GM20431 (cell line): ENCODE results near the gene PMM2.
"Not testable (repeated sequence)": the region's sequence is repeated elsewhere in the genome, so short reads cannot be mapped to it uniquely, and the experiment has no call there.

Source experiments
- in situ Hi-C: fragments of 300-500 bp; cut with MseI, MboI; formaldehyde crosslinking; loops from one replicate; pipeline ENCODE4 v1.15.0; 2020; ENCODE audit warnings: low sequenced_read_pairs; ENCODE audit not compliant: unreplicated experiment

Gene PMM2

DNA sequence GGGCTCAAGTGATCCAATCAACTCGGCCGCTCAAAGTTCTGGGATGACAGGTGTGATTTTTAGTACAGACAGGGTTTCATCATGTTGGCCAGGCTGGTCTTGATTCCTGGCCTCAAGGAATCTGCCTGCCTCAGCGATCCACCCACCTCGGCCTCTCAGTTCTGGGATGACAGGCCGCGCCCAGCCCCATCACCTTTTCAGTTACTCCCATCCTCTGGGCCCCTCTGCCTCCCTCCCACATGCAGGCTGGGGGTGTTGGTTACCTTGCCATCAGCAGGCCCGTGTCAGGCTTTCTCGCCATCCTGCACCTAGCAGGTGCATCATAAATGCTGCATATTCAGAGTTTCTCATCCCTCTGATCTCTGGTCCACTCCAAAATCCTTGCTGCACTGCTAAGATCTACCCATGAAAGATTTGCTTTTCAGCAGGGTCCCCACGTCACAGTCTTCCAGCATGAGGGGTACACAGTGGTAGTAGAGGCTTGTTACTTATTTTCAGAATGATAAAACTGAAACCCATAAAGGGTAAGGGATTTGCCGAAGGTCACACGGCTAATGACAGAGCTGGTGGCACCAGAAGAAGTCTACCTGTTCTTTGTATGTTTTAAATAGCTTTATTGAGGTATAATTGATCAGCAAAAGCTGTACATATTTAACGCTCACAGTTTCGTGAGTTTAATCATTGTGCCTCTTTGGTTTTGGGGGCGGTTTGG, 16.6 kb downstream of the PMM2 start:
- in situ Hi-C loops = no loop called here

DNA sequence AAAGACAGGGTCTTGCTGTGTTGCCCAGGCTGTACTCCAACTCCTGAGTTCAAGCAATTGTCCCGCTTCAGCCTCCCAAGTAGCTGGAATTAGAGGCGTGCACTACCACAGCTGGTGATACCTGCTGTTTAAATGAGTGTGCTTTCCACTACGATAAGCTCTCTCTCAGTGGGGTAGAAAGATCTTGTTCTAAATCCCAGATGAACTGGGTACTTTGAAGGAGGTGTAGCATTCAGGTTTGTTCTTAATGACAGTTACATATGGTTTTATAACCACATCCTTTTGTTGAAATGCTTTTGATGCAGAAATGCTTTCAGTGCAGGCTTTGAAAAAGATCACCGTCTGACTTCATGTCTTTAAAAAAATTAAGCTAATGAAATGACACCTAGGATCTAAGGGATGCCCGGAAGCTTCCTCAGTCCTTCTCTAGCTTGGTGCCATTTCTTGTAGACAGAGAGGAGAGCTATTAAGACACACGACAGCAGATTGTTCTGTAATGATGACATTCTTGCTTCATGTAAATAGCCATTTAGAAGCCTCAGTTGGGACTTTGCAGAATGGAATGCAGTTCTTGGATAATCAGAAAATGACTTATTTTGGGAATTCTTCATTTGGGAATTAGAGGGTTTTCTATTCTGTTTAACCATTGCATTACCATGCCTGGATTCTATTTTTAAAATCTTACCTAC, 19.5 kb downstream of the PMM2 start:
- in situ Hi-C loops = no loop called here

DNA sequence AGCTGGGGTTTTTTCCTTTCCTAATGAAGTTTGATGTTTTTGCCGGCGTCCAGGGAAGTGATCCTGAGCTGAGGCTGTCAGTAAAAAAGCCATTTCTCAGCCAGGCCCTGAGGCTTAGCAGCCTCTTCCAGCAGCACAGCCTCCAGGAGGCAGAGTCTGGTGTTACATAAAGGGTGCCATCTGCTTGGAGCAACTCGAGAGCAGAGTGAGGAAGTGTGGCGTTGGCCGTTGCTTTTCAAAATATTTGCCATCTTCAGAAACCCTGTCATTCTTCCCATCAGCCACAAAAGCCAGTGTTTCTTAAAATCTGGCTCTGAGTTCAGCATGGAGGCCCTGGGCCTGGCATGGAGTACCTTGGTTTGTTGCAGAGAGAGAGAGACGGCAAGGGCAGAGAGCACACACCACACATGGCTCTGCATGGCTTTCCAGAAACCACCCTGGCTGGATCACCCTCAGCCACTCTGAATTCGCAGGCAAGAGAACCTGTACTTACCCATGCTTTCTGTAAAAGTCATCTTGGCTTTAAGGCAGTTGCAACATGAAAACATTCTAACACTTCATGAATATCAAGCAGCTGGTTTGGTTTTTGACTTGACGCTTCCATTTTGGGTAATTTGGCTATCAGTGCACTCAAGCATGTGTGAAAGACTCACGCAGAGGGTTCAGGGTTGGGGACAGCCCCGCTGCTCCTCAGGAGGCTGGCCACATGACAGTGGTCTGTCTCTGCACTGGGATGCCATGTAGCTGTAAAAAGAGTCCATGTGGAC, 21.0 kb downstream of the PMM2 start:
- in situ Hi-C loops = no loop called here

DNA sequence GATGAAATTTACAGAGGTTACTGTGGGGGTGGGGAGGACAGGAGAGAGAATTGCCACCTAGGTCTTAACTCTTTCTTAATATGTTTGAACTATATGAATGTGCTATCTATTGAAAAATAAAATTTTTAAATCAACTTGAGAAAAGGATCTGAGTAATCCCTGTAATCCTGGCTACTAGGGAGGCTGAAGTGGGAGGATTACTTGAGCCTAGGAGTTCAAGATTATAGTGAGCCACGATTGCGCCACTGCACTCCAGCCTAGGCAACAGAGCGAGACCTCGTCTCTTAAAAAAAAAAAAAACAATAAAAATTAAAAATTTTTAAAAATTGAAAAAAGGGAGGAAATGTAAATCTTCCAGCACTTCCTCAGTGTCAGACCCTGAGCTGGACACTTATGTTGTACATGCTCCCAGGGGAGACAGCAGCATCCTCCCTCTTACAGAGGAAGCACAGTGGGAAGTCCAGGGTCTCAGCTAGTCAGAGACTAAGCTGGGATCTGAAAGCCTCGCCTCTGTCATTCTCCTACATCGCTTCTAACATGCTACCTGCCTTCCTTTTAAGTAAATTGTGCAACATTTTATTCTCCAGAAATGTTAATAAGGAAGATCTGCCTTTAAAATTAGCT, 21.9 kb downstream of the PMM2 start:
- in situ Hi-C loops = no loop called here

DNA sequence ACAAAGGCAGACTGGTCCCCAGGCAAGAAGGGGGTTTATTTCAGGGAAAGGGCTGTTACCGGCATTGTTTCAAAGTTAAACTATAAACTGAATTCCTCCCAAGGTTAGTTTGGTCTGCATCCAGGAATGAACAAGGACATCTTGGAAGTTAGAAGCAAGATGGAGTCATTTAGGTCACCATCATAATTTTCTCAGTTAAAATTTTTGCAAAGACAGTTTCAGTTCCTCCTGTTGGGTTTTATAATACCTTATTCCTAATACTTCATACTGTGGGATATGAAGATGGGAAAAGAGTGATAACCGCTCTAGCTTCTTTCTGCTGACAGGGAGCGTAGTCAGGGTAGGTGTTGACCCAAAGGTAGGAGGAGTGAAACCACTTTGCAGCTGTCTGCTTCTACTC, 24.8 kb downstream of the PMM2 start:
- in situ Hi-C loops = no loop called here

DNA sequence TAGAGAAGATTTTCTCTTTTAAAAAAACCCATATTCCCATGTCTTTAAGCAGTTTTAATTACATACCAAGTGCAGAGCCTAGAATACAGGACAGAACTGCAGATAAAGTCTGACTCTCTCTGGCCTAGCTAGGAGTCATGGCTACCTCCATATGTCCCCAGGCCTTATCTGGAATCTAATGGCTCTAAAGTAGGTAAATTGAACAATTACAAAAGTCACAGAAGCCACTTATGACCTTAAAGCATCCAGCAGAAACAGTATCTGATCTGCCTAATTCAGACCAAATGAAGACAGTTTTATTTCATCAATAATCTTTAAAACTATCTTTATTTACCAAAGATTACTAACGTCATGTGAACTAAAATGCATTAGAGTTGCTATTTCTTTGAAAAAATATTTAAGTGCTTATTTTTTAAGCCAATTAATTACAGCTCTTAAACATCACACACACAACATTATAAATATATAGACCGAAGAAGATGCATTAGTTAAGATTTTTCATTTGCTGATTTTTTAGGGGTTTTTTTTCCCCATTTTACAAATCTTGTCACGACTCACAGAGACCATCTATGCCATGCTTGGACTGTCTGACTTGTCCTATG, 28.7 kb downstream of the PMM2 start:
- in situ Hi-C loops = no loop called here

DNA sequence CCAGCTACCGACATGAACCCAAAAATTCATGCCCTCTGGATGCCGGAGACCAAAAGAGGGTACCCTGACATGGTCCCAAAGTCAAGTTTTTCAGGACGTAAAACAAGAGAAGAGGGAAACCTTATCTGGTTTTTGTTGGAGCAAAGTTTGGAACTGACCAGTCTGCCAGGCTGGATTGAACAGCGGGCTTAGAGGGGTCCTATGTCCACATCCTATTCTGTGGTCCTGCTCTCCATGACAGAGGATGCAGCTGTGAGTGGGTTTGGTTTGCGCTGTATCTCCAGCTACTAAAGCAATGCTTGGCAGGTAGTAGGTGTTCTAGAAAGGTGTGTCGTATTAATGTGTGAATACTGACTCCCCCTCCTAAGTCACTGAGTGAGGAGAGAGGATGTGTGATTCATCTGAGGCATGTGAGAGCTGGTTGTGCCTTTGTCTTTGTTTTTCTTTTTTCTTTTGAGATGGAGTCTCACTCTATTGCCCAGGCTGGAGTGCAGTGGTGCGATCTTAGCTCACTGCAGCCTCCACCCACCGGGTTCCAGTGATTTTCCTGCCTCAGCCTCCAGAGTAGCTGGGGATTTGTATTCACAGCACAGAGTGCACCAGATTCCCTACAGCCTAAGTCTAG, 31.0 kb downstream of the PMM2 start:
- in situ Hi-C loops = no loop called here

DNA sequence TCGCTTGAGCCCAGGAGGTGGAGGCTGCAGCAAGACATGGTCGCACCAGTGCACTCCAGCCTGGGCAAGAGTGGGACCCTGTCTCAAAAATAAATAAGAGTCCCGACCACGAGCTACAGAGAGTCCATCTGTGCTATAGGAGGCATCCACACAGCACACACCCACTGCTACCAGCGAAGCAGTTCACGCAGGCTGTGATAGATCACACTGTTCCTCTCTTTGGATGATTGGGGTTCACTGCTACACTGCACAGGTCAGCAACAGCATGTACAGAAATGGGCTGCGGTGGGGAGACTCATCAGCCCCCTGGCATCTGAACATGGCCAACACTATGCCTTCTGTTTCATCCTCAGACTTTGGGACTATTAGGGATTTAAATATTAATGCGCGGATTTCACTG, 33.8 kb downstream of the PMM2 start:
- in situ Hi-C loops = no loop called here

DNA sequence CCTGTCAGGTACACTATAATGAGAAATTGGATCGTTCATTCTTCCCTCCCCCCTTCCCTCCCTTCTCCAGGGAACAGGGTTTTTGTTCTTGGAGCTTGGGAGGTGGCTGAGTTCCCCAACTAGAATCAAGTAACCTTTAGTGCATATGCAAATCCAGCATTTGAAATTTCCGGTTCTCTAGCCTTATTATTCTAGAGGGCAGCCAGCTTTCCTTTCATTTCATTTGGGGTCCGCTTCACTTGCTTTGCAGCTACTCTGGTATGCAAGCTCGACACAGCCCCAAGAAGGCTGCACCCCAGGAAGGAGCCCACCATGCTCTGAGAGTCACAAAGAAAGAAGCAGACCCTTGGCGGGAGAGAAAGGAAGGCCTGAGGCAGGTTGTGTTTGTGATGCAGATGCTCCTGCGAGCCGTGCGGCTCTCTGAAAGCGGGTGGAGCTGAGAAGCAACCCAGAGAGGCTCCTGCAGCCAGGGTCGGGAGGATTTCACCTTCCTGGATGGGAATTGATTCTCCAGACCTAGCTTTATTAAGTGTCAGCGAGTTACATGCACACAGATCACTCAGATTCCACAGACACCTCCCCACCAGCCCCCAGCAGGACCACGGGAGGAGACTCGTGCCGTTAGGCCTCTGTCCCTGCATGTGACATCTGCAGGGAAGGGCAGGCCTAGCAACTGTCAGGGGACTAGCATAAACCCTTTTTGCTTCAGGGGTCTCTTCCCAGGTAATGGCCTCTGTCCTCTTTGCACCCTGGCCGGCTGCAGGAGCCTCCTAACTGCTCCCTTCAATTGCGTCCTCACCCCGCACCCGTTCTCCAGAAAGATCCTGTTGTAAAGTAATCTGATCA, 34.5 kb downstream of the PMM2 start:
- in situ Hi-C loops = no loop called here

DNA sequence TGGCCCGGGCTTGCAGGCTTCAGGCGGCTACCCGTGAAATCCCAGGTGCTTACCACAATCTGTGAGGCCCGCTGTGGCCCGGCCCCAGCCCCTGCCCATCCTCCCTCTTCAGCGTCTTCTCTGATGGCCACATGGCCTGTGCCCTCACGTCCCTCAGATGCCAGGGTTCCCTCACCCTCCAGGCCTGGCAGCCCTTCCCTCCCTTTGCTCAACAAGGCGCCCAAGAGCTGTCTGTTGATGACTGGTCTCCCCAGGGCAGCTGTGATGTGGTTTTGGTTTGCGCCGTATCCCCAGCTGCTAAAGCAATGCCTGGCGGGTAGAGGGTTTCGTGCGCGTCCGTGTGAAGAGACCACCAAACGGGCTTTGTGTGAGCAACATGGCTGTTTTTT, 35.1 kb downstream of the PMM2 start:
- in situ Hi-C loops = no loop called here

DNA sequence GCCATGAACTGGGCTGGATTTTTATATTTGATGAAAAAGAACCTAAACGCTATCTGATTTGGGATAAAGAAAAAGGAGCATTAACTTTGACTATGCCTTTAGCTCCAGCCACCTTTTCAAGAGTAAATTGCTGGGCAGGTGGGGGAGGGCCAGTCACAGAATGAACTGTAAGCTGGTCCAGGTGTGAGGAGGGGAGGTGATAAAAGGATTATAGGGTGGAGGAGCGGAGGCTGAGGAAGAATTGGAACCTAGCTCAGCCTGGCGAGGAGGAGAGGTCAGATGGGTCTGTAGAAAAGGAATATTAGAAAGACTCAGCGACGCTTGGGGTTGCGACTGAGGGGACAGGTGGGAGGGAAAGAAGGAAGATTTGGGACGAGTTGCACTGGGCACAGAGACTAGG, 39.2 kb downstream of the PMM2 start:
- in situ Hi-C loops = not testable (repeated sequence)

DNA sequence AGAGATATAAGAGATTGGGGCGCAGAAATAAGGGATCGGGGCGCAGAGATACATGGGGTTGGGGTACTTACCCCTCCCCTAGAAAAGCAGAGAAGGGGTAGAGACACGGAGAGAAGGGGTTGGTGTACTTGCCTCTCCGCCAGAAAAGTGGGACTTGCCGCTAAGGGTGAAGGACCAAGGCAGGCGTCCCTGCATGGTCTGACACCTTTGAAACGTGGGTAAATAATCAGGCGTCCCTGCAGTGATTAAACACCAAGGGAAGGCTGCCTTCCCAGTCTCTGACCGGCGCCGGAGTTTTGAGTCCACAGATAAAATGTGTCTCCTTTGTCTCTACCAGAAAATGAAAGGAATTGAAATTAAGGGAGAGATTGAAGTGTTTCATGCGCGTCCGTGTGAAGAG, 40.0 kb downstream of the PMM2 start:
- in situ Hi-C loops = not testable (repeated sequence)

DNA sequence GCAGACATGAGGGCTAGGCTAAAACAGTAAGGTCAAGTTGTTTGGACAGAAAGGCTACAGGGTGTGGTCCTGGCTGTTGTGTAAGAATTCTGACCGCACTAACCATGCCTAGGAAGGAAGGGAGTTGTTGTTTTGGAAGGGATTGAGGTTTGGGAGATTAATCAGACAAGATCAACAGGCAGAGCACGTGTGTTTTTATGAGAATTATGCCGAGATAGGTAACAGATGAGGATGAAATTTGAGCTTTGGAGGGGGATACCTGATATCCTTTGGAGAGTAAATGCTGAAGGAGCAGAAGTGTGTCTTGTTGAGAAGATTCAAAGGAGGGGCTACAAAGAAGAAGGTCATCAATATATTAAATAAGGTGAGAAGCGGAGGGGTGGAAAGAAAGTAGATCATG, 44.4 kb downstream of the PMM2 start:
- in situ Hi-C loops = not testable (repeated sequence)

DNA sequence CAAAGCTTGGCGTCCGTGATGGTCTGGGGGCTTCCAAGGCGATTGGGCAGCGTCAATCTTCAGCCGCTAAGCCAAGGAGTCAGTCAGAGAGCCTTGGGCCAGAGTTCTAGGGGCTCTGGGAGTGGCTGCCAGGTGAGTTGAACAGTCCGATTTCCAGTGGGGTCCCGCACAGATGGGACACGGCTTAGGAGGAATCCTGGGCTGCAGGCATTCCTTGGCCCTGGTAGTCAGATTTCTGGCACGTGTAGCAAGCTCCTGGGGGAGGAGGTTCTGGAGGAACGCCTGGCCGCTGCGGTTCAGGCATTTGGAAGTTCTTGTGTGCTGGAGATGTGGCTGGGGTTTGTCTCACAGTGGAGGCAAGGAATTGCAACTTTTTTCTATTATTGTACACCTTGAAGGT, 45.7 kb downstream of the PMM2 start:
- in situ Hi-C loops = not testable (repeated sequence)

DNA sequence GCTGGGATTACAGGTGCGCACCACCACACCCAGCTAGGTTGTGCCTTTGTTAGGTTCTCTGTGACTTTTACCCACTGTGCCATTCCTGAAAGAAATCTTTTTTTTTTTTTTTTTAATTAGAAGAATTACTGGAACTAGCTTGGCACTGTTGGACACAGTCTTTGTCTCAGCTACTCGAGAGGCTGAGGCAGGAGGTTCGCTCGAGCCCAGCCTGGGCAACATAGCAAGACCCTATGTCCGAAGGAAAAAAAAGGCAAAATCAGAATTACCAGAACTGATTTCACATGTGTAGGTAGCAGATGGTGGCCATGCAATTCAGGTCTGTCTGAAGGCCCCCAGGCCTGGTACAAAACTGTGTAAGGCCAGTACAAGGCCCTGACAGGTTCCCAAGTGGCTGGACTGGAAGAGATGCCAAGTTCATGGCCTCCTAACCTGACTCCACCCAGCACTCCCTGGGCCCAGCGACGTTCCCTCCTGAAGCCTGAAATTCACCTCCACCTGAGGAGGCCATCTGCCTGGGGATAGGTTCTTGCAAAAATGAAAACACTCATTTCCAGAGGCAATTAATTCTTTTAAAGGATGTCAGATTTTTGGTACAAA, 48.2 kb downstream of the PMM2 start:
- in situ Hi-C loops = no loop called here

DNA sequence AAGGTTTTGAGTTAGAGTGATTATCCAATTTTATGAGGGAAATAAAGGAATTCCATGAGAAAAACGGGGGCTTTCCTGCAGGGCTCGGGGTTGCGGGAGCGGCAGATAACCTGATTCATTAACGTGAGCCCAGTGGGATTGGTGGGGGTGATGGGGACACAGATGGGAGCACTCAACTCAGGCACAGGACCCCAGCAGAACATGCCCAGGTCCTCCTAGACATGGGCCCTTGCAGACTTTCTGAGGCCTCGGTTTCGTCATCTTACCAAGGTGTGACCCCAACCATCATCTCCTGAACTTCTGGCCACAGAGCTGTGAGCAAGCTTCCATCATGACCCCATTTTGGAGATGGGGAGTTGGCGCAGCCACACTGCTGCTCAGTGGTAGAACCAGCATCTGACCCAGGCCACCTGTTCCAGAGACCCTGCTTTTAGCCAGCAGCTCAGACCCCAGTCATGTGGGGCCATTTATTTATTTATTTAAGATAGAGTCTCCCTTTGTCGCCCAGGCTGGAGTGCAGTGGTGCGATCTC, 48.8 kb downstream of the PMM2 start:
- in situ Hi-C loops = no loop called here

DNA sequence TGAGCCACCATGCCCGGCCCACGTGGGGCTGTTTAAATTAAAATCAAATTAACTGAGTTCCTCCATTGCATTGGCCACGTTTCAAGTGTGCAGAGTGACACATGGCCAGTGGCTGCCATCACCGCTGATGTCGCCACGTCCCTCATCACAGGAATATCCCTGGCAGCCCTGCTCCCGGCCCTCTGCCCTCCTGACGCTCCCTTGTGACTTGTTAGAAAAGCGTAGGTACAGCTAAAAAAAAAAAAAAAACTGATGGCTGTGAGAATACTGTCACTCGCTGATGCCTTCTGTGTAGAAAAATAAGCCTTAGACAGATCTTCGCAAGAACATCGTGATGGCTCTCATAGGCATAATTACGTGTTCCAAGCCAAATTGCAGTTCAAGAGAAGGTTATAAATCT, 49.5 kb downstream of the PMM2 start:
- in situ Hi-C loops = no loop called here

DNA sequence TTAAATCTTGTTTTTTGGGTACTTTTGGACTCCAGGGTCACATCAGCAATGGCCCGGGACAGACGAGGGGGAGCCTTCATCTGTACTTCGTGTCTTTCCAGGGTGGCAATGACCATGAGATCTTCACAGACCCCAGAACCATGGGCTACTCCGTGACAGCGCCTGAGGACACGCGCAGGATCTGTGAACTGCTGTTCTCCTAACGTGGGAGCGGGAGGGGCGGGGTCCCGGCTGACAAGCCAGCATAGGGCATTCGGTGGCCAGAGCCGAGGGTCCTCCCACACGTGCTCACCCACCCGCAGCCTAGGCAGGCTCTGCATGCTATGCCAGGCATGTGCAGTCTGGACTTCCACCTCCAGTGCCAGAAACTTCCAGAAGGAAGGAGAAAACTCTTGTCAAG, 50.0 kb downstream of the PMM2 start:
- in situ Hi-C loops = no loop called here
